ENCODE data around the gene TRNAU1AP.
A peak's percentile ranks its signal among the peaks of the same experiment; 100 is the strongest.

TRNAU1AP gene

DNA sequence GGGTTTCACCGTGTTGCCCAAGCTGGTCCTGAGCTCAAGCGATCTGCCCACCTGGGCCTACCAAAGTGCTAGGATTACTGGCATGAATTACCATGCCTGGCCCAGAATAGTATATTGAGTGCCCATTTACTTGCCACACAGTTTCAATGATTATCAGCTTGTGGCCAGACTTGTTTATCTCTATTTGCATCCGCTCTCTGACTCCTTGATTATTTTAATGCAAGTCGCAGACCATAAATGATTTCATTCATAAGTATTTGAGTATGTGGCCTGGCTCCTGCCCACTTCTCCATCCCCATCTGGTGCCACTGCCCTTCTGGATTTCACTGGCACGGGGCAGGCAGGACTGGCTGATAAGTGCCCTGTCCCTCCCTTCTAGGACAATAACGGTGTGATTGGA is 18.2 kb upstream of the TRNAU1AP start:
- H3K4me3 ChIP-seq (replicated peaks; ENCODE audit: insufficient read depth, low read length), result no peak overlapping the region
- no peaks in the 10 kb centered on the region for H3K27me3 ChIP-seq (ENCODE audit: insufficient read depth, poor library complexity, severe bottlenecking)
- H3K27ac ChIP-seq (replicated peaks), result no peak overlapping the region
- no peak for DNase-seq (ENCODE audit: low read depth in 1 of 2, low spot score in 1 of 2)
- TF ChIP-seq GABPA (IDR thresholded peaks at IDR 0.05; ENCODE audit: low read depth) (no peak), POLR2AphosphoS5 (IDR thresholded peaks at IDR 0.05; ENCODE audit: low read depth) (no peak), SPI1 (IDR thresholded peaks at IDR 0.05; ENCODE audit: borderline replicate concordance, low read depth) (no peak)
- TF ChIP-seq, protein P1, sequence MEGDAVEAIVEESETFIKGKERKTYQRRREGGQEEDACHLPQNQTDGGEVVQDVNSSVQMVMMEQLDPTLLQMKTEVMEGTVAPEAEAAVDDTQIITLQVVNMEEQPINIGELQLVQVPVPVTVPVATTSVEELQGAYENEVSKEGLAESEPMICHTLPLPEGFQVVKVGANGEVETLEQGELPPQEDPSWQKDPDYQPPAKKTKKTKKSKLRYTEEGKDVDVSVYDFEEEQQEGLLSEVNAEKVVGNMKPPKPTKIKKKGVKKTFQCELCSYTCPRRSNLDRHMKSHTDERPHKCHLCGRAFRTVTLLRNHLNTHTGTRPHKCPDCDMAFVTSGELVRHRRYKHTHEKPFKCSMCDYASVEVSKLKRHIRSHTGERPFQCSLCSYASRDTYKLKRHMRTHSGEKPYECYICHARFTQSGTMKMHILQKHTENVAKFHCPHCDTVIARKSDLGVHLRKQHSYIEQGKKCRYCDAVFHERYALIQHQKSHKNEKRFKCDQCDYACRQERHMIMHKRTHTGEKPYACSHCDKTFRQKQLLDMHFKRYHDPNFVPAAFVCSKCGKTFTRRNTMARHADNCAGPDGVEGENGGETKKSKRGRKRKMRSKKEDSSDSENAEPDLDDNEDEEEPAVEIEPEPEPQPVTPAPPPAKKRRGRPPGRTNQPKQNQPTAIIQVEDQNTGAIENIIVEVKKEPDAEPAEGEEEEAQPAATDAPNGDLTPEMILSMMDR (IDR thresholded peaks at IDR 0.05; ENCODE audit: insufficient read depth, low read length), result no peak
- TF ChIP-seq, protein P2, sequence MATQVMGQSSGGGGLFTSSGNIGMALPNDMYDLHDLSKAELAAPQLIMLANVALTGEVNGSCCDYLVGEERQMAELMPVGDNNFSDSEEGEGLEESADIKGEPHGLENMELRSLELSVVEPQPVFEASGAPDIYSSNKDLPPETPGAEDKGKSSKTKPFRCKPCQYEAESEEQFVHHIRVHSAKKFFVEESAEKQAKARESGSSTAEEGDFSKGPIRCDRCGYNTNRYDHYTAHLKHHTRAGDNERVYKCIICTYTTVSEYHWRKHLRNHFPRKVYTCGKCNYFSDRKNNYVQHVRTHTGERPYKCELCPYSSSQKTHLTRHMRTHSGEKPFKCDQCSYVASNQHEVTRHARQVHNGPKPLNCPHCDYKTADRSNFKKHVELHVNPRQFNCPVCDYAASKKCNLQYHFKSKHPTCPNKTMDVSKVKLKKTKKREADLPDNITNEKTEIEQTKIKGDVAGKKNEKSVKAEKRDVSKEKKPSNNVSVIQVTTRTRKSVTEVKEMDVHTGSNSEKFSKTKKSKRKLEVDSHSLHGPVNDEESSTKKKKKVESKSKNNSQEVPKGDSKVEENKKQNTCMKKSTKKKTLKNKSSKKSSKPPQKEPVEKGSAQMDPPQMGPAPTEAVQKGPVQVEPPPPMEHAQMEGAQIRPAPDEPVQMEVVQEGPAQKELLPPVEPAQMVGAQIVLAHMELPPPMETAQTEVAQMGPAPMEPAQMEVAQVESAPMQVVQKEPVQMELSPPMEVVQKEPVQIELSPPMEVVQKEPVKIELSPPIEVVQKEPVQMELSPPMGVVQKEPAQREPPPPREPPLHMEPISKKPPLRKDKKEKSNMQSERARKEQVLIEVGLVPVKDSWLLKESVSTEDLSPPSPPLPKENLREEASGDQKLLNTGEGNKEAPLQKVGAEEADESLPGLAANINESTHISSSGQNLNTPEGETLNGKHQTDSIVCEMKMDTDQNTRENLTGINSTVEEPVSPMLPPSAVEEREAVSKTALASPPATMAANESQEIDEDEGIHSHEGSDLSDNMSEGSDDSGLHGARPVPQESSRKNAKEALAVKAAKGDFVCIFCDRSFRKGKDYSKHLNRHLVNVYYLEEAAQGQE (IDR thresholded peaks at IDR 0.05; ENCODE audit: insufficient replicate concordance, low read depth), result no peak

DNA sequence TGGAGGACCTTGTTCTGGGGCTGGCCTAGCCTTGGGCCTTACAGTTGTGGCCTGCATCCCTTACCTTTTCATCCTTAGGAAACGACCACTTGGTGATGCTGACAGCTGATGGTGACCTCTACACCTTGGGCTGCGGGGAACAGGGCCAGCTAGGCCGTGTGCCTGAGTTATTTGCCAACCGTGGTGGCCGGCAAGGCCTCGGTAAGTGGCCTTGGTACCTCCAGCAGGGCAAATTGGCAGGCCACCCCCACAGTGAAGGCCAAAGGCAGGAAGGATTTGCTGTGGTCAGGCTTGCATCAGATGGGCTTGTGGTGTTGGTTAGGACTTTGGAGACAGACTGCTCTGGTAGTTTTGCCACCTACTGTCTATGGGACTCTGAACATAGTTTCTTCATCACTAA is 17.7 kb upstream of the TRNAU1AP start:
- Histone ChIP-seq H3K27me3 (ENCODE audit: insufficient read depth, poor library complexity, severe bottlenecking) (no peaks in the 10 kb centered on the region), H3K27ac (replicated peaks) (no peak overlapping the region), H3K4me3 (replicated peaks; ENCODE audit: insufficient read depth, low read length) (no peak overlapping the region)
- TF ChIP-seq, protein P2 (IDR thresholded peaks at IDR 0.05; ENCODE audit: insufficient replicate concordance, low read depth), result no peak
- TF ChIP-seq, protein P1 (IDR thresholded peaks at IDR 0.05; ENCODE audit: insufficient read depth, low read length), result no peak
- TF ChIP-seq SPI1 (IDR thresholded peaks at IDR 0.05; ENCODE audit: borderline replicate concordance, low read depth) (no peak), GABPA (IDR thresholded peaks at IDR 0.05; ENCODE audit: low read depth) (no peak)
- DNase-seq (ENCODE audit: low read depth in 1 of 2, low spot score in 1 of 2), result peak in 1 of 2 experiments; percentile 21

DNA sequence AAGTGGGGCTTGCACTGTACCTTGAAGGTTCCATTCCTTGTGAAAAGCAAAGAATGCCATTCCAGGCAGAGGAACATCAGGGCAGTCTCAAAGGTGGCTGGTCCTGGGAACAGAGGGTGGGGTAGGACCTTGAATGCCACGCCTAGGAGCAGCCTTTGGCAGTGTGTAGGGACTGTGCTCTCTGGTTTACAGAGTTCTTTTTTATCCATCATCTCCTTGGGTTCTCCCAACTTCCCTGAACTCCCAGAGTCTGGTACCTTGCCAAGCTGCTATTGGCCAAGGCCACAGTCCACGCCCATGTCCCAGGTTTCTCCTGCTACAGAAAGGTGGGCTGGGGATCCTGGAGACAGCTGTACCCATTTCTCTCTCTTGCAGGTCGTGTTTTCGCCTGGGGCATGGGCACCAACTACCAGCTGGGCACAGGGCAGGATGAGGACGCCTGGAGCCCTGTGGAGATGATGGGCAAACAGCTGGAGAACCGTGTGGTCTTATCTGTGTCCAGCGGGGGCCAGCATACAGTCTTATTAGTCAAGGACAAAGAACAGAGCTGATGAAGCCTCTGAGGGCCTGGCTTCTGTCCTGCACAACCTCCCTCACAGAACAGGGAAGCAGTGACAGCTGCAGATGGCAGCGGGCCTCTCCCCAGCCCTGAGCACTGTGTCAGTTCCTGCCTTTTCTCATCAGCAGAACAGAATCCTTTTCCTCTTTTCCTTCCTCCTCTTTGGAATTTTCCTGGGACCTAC is 15.3 kb upstream of the TRNAU1AP start:
- H3K27ac ChIP-seq (replicated peaks), result no peak overlapping the region
- no peak for DNase-seq (ENCODE audit: low read depth in 1 of 2, low spot score in 1 of 2)
- H3K27me3 ChIP-seq (ENCODE audit: insufficient read depth, poor library complexity, severe bottlenecking), result no peaks in the 10 kb centered on the region
- TF ChIP-seq, protein P2 (IDR thresholded peaks at IDR 0.05; ENCODE audit: insufficient replicate concordance, low read depth), result no peak
- TF ChIP-seq GABPA (IDR thresholded peaks at IDR 0.05; ENCODE audit: low read depth) (no peak), SPI1 (IDR thresholded peaks at IDR 0.05; ENCODE audit: borderline replicate concordance, low read depth) (no peak), POLR2AphosphoS5 (IDR thresholded peaks at IDR 0.05; ENCODE audit: low read depth) (no peak)
- TF ChIP-seq, protein P1 (IDR thresholded peaks at IDR 0.05; ENCODE audit: insufficient read depth, low read length), result no peak
- H3K4me3 ChIP-seq (replicated peaks; ENCODE audit: insufficient read depth, low read length), result no peak overlapping the region

Measured in HL-60 (cell line).